Progenitor cell of endocrine pancreas (in vitro differentiated cells): ENCODE measurements around the gene JAG1. TPM values are rescaled to one million over a fixed set of nuclear protein-coding genes. Genes with fewer than 3 reads are reported as not detected.

Experiments used
- DNase-seq: peaks from one replicate; pipeline ENCODE4 v3.0.0; 2021; ENCODE audit warnings: low spot score; ENCODE audit not compliant: unreplicated experiment
- H3K27ac Mint-ChIP-seq: 2 replicates; pipeline ENCODE4 v1.8.0; 2021; ENCODE audit warnings: mild to moderate bottlenecking, moderate library complexity, mixed read lengths
- H3K27me3 Mint-ChIP-seq: 2 replicates; pipeline ENCODE4 v1.8.0; 2021; ENCODE audit warnings: mixed read lengths
- H3K36me3 Mint-ChIP-seq: 2 replicates; pipeline ENCODE4 v1.8.0; 2022; ENCODE audit warnings: mixed read lengths; ENCODE audit not compliant: insufficient read depth
- H3K4me1 Mint-ChIP-seq: 2 replicates; pipeline ENCODE4 v1.8.0; 2021; ENCODE audit warnings: low read depth, mixed read lengths
- H3K4me3 Mint-ChIP-seq: 2 replicates; pipeline ENCODE4 v1.8.0; 2021; ENCODE audit warnings: low read depth, mild to moderate bottlenecking, moderate library complexity, mixed read lengths
- H3K9me3 Mint-ChIP-seq: 2 replicates; pipeline ENCODE4 v1.8.0; 2021; ENCODE audit warnings: low read depth, mixed read lengths
- total RNA-seq: library from RNA; stranded (reverse); gene quantifications from 2 replicates; pipeline ENCODE4 v1.2.1, GENCODE V29; 2021
- TF ChIP-seq, protein P1 (sequence below): fragments of 200-600 bp; sonication (generic); IDR thresholded peaks from one replicate; pipeline ENCODE4 v1.5.0; 2021; ENCODE audit warnings: antibody characterized with exemption, mild to moderate bottlenecking; ENCODE audit not compliant: unreplicated experiment

The JAG1 gene
- total RNA-seq, 1 donor from 2014 or later = 277 TPM

DNA sequence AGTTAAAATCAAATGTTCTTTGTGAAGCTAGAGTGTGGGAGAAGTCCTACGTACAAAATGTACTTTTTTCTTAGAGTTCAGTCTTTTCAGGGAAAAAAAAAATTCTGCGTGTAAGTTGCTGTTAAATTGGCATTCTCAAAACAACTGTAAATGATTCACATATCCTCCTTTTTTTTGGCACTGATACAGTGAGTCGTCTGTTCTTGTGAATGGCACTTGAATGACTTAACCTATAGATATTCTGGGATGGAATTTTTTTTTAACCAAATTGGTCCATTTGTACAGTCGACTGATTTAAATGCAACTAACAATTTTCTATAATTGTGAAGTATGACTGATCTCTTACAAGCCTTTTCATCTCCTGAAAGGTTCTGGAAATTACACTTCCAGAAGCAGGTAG lies 5.5 kb upstream of the JAG1 start:
- H3K4me3 Mint-ChIP-seq = no peak overlapping the region
- H3K4me1 Mint-ChIP-seq = peaks cover 21% of the 10 kb centered on the region
- no peak overlapping the region for H3K27ac Mint-ChIP-seq
- H3K36me3 Mint-ChIP-seq = no peaks in the 10 kb centered on the region
- no peak for DNase-seq
- no peaks in the 10 kb centered on the region for H3K27me3 Mint-ChIP-seq
- H3K9me3 Mint-ChIP-seq = no peaks in the 10 kb centered on the region
- TF ChIP-seq, protein P1, sequence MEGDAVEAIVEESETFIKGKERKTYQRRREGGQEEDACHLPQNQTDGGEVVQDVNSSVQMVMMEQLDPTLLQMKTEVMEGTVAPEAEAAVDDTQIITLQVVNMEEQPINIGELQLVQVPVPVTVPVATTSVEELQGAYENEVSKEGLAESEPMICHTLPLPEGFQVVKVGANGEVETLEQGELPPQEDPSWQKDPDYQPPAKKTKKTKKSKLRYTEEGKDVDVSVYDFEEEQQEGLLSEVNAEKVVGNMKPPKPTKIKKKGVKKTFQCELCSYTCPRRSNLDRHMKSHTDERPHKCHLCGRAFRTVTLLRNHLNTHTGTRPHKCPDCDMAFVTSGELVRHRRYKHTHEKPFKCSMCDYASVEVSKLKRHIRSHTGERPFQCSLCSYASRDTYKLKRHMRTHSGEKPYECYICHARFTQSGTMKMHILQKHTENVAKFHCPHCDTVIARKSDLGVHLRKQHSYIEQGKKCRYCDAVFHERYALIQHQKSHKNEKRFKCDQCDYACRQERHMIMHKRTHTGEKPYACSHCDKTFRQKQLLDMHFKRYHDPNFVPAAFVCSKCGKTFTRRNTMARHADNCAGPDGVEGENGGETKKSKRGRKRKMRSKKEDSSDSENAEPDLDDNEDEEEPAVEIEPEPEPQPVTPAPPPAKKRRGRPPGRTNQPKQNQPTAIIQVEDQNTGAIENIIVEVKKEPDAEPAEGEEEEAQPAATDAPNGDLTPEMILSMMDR = no peak

DNA sequence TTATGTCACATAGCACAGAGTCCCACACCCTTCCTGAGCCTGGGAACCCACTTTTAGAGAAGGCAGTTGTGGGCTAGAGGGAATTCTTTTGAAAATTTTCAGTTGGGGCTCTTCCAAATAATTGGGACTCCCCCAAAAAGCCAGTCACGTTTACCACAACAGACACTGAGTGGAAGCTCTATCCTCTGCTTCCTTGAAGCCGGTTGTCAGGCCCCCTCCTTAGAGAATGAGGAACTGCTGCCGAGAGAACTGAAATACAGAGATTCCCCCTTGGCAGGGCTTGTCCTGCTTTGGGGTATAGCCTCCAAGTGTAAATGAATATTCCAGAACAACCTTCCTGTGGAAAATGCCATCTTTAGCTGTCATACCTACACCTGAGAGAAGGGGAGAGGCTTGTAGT lies 2.7 kb upstream of the JAG1 start:
- Mint-ChIP-seq H3K27ac (no peak overlapping the region), H3K9me3 (no peaks in the 10 kb centered on the region), H3K36me3 (peaks cover 5% of the 10 kb centered on the region), H3K27me3 (no peaks in the 10 kb centered on the region), H3K4me3 (no peak overlapping the region), H3K4me1 (peaks cover 19% of the 10 kb centered on the region)
- DNase-seq = no peak
- TF ChIP-seq, protein P1 = no peak

DNA sequence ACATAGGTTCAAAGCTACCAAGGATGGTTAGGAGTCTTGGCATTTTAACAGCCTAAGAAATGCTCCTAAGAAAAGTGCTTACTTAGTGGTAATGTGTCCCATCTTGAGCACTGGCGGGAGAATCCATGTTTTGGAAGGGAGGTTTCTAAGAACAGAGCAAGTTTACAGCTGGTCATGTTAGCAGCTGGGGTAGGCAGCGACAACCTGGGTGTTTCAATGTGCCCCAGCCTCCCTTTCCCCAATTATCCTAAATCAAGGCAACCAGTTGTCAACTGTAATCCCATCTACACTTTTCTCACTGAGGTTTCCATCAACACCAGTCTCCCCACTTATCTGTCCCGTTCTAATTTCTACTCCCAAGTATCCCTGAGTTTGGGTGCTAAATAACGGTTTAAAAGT lies 1.6 kb upstream of the JAG1 start:
- peak overlapping the region; percentile 80 for H3K4me3 Mint-ChIP-seq
- H3K27ac Mint-ChIP-seq = peak overlapping the region; percentile 92
- H3K36me3 Mint-ChIP-seq = peaks cover 15% of the 10 kb centered on the region
- H3K4me1 Mint-ChIP-seq = peaks cover 26% of the 10 kb centered on the region
- H3K27me3 Mint-ChIP-seq = no peaks in the 10 kb centered on the region
- DNase-seq = no peak
- TF ChIP-seq, protein P1 = no peak
- H3K9me3 Mint-ChIP-seq = no peaks in the 10 kb centered on the region

DNA sequence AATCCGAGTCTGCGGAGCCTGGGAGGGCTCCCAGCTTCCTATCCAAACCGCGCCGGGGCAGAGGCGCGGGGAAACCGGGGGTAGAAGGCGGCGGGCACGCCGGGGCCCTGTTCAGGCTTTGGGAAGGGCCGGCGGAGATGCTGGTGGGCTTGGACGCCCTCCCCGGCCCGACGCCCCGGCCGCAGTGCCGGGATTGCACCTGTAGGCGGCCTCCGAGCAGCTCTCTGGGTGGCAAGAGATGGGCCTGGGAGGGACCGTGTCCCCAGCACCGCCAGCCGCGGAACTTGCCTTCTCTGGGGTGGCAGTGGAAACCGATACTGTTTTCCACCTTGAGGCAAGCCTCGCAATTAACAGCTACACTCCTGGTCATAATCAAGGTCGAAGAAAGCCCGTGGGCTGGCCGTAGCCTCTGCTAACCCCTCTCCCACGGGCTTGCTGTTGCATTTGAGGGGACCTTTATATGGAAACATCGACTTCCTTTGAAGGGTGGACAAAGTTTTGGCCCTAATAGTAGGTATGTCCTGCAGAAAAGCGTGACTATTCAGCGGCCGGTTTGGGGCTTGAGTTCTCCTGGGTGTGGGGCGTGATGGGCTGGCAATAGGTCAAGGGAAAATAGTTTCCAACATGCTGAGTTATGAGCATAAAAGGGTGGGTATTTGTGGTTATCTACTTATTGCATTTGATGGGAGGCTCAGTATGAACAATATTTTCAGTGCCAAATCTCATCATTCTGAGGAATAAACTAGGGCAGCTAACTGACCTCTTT lies 1.1 kb upstream of the JAG1 start:
- H3K27me3 Mint-ChIP-seq = no peaks in the 10 kb centered on the region

DNA sequence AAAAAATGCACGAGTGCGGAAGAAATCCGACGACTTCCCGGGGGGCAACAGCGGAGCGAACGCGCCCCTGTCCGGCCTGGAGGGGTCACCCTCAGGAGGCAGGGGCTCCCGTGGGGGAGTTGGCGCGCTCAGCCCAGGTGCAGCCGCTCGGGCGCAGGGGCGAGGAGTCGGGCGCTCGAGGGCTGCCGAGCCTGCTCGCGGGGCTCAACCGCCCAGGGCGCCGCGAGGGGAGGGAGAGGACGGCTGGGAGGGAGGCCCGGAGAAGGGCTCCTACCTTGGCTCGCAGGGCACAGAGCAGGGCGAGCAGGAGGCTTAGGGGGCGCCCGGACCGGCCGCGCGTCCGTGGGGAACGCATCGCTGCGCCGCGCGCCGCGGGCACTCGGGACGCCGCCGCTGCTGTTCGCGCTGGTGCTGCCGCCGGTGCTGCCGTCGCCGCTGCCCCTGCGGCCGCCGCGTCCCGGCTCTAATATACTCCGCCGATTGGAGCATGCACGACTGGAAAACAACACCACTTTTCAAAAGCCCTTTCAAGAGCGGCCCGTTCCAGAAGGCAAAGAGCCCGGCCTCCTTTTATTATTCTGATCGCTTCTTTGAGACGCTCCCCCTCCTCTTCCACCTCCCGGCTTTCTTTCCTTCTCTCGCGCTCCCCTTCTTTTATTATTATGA lies 490 bp downstream of the JAG1 start:
- peak; percentile 18 for DNase-seq
- Mint-ChIP-seq H3K27me3 (no peaks in the 10 kb centered on the region), H3K4me1 (peaks cover 40% of the 10 kb centered on the region), H3K9me3 (no peaks in the 10 kb centered on the region), H3K36me3 (peaks cover 24% of the 10 kb centered on the region), H3K4me3 (peak overlapping the region; percentile 99), H3K27ac (peak overlapping the region; percentile 99)
- TF ChIP-seq, protein P1 = peak; percentile 10

More for the DNA sequence above, 1.1 kb upstream of the JAG1 start:
- peaks cover 32% of the 10 kb centered on the region for H3K4me1 Mint-ChIP-seq
- peaks cover 18% of the 10 kb centered on the region for H3K36me3 Mint-ChIP-seq
- TF ChIP-seq, protein P1 = peak; percentile 84
- peak overlapping the region; percentile 80 for H3K4me3 Mint-ChIP-seq
- H3K27ac Mint-ChIP-seq = peak overlapping the region; percentile 92
- peak; percentile 83 for DNase-seq
- no peaks in the 10 kb centered on the region for H3K9me3 Mint-ChIP-seq
